Natural killer cell treated with Interleukin-12 subunit alpha and Interleukin-12 subunit beta and Interleukin-15 and Interleukin-18, amount 100 ng/mL, for 72 hours (primary cell): Measurements from ENCODE around the gene SPEM1. TPM values are rescaled to one million over a fixed set of nuclear protein-coding genes. Genes with fewer than 3 reads are reported as not detected.

ENCODE experiments used
- ATAC-seq, 2 donors: fragments of 150-1000 bp; cut with Tn5 transposase in 1 of 2; sonication (Bioruptor Pico), chemical (Tn5 transposase) in 1 of 2; 2 replicates each; pipeline ENCODE4 v1.10.0; 2021
- DNase-seq: peaks from one replicate; pipeline ENCODE4 v3.0.0; 2022; ENCODE audit warnings: low spot score
- H3K27ac Mint-ChIP-seq, 2 donors: 1 replicate in 1 of 2; 2 replicates in 1 of 2; pipeline ENCODE4 v1.8.0; 2022; ENCODE audit warnings: mixed read lengths in 2 of 2, mild to moderate bottlenecking in 1 of 2, moderate library complexity in 1 of 2
- H3K27me3 Mint-ChIP-seq, 2 donors: 1 replicate in 1 of 2; 2 replicates in 1 of 2; pipeline ENCODE4 v1.8.0; 2022; ENCODE audit warnings: mixed read lengths in 2 of 2
- H3K36me3 Mint-ChIP-seq: one replicate; pipeline ENCODE4 v1.8.0; 2022; ENCODE audit warnings: mixed read lengths
- H3K4me1 Mint-ChIP-seq, 2 donors: 1 replicate in 1 of 2; 2 replicates in 1 of 2; pipeline ENCODE4 v1.8.0; 2022; ENCODE audit warnings: low read depth in 2 of 2, mixed read lengths in 2 of 2, mild to moderate bottlenecking in 1 of 2
- H3K4me3 Mint-ChIP-seq: one replicate; pipeline ENCODE4 v1.8.0; 2022; ENCODE audit warnings: mixed read lengths
- H3K9me3 Mint-ChIP-seq: 2 replicates; pipeline ENCODE4 v1.8.0; 2022; ENCODE audit warnings: mixed read lengths
- total RNA-seq, 2 donors: library from RNA; stranded (reverse); gene quantifications; one replicate each; pipeline ENCODE4 v1.2.3, GENCODE V29; 2022

SPEM1 gene
- total RNA-seq, 2 donors from 2014 or later, result not detected

GRCh38 chr17:7436556-7437368 is 16.6 kb downstream of the SPEM1 start:
- no peaks in the 10 kb centered on the region for H3K36me3 Mint-ChIP-seq
- H3K4me1 Mint-ChIP-seq, result peaks cover 32 to 36% of the 10 kb centered on the region in 2 donors
- peak; percentile 86 for DNase-seq
- H3K9me3 Mint-ChIP-seq, result no peaks in the 10 kb centered on the region
- peak overlapping the region; percentile 94 for H3K4me3 Mint-ChIP-seq
- ATAC-seq, result peak; percentile 82 to 83
- H3K27ac Mint-ChIP-seq, result peak overlapping the region in 1 of 2 donors; percentile 86
- peaks cover 13% of the 10 kb centered on the region in 2 donors for H3K27me3 Mint-ChIP-seq

- DNase-seq, result no peak
- Mint-ChIP-seq H3K4me1 (peaks cover 33 to 36% of the 10 kb centered on the region in 2 donors), H3K27ac (peak overlapping the region in 1 of 2 donors; percentile 18), H3K36me3 (no peaks in the 10 kb centered on the region), H3K4me3 (peak overlapping the region; percentile 80), H3K27me3 (peaks cover 18 to 20% of the 10 kb centered on the region in 2 donors), H3K9me3 (no peaks in the 10 kb centered on the region)
- ATAC-seq, result no peak
Measured at GRCh38 chr17:7437369-7437863, 17.3 kb downstream of the SPEM1 start.

- Mint-ChIP-seq H3K4me3 (peak overlapping the region; percentile 80), H3K27me3 (peaks cover 20 to 22% of the 10 kb centered on the region in 2 donors), H3K27ac (peak overlapping the region in 1 of 2 donors; percentile 39), H3K9me3 (no peaks in the 10 kb centered on the region), H3K4me1 (peaks cover 34 to 36% of the 10 kb centered on the region in 2 donors), H3K36me3 (no peaks in the 10 kb centered on the region)
- DNase-seq, result no peak
- no peak for ATAC-seq
Measured at GRCh38 chr17:7437950-7438614, 18.0 kb downstream of the SPEM1 start.

- no peak for ATAC-seq
- peaks cover 28 to 30% of the 10 kb centered on the region in 2 donors for H3K27me3 Mint-ChIP-seq
- peak overlapping the region in 1 of 2 donors; percentile 39 for H3K27ac Mint-ChIP-seq
- H3K36me3 Mint-ChIP-seq, result no peaks in the 10 kb centered on the region
- peak overlapping the region; percentile 50 for H3K4me3 Mint-ChIP-seq
- DNase-seq, result no peak
- H3K9me3 Mint-ChIP-seq, result no peaks in the 10 kb centered on the region
- H3K4me1 Mint-ChIP-seq, result peaks cover 34 to 36% of the 10 kb centered on the region in 2 donors
Measured at GRCh38 chr17:7438656-7439460, 18.7 kb downstream of the SPEM1 start.

- H3K4me3 Mint-ChIP-seq, result peak within 1 kb of the TSS; percentile 82
- H3K4me1 Mint-ChIP-seq, result peaks cover 34 to 36% of the 10 kb centered on the region in 2 donors
- no peaks in the 10 kb centered on the region for H3K9me3 Mint-ChIP-seq
- DNase-seq (no peak), ATAC-seq (no peak)
- H3K27me3 Mint-ChIP-seq, result peaks cover 32 to 33% of the 10 kb centered on the region in 2 donors
- no peaks in the 10 kb centered on the region for H3K36me3 Mint-ChIP-seq
- H3K27ac Mint-ChIP-seq, result peak within 1 kb of the TSS in 1 of 2 donors; percentile 68
Measured at GRCh38 chr17:7439462-7440112, 19.5 kb downstream of the SPEM1 start, which contains the start of gene FGF11. Gene FGF11 (plus strand): TSS chr17:7439512. CDS start chr17:7439621, 109 bp downstream.

GRCh38 chr17:7440113-7440833 is 20.1 kb downstream of the SPEM1 start:
- H3K4me1 Mint-ChIP-seq, result peaks cover 32 to 37% of the 10 kb centered on the region in 2 donors
- no peak for ATAC-seq
- no peaks in the 10 kb centered on the region for H3K36me3 Mint-ChIP-seq
- peak overlapping the region; percentile 82 for H3K4me3 Mint-ChIP-seq
- H3K27ac Mint-ChIP-seq, result peak overlapping the region in 1 of 2 donors; percentile 68
- H3K9me3 Mint-ChIP-seq, result no peaks in the 10 kb centered on the region
- peaks cover 33 to 35% of the 10 kb centered on the region in 2 donors for H3K27me3 Mint-ChIP-seq
- DNase-seq, result no peak

- H3K4me1 Mint-ChIP-seq, result peaks cover 36 to 40% of the 10 kb centered on the region in 2 donors
- H3K36me3 Mint-ChIP-seq, result no peaks in the 10 kb centered on the region
- no peak overlapping the region for H3K27ac Mint-ChIP-seq
- ATAC-seq, result peak in 1 of 2 donors; percentile 46
- DNase-seq, result no peak
- H3K27me3 Mint-ChIP-seq, result peaks cover 38 to 41% of the 10 kb centered on the region in 2 donors
- H3K4me3 Mint-ChIP-seq, result peak overlapping the region; percentile 82
- no peaks in the 10 kb centered on the region for H3K9me3 Mint-ChIP-seq
Measured at GRCh38 chr17:7440834-7441195, 20.7 kb downstream of the SPEM1 start.

GRCh38 chr17:7441266-7441665 is 21.1 kb downstream of the SPEM1 start:
- no peak overlapping the region for H3K4me3 Mint-ChIP-seq
- no peaks in the 10 kb centered on the region for H3K9me3 Mint-ChIP-seq
- H3K36me3 Mint-ChIP-seq, result no peaks in the 10 kb centered on the region
- H3K27me3 Mint-ChIP-seq, result peaks cover 43% of the 10 kb centered on the region in 2 donors
- no peak overlapping the region for H3K27ac Mint-ChIP-seq
- no peak for DNase-seq
- peaks cover 36 to 38% of the 10 kb centered on the region in 2 donors for H3K4me1 Mint-ChIP-seq
- no peak for ATAC-seq

GRCh38 chr17:7442142-7442541 is 22.0 kb downstream of the SPEM1 start:
- H3K36me3 Mint-ChIP-seq, result no peaks in the 10 kb centered on the region
- H3K27ac Mint-ChIP-seq, result no peak overlapping the region
- ATAC-seq (no peak), DNase-seq (no peak)
- H3K4me3 Mint-ChIP-seq, result no peak overlapping the region
- peaks cover 46 to 48% of the 10 kb centered on the region in 2 donors for H3K27me3 Mint-ChIP-seq
- no peaks in the 10 kb centered on the region for H3K9me3 Mint-ChIP-seq
- H3K4me1 Mint-ChIP-seq, result peaks cover 32 to 38% of the 10 kb centered on the region in 2 donors

- no peaks in the 10 kb centered on the region for H3K9me3 Mint-ChIP-seq
Measured at GRCh38 chr17:7443499-7444485, 23.7 kb downstream of the SPEM1 start.

GRCh38 chr17:7444682-7445618 is 24.8 kb downstream of the SPEM1 start, which contains the start of gene CHRNB1:
Gene CHRNB1 (plus strand): TSS chr17:7445061. CDS start chr17:7445128, 67 bp downstream.
- no peaks in the 10 kb centered on the region for H3K9me3 Mint-ChIP-seq
- peaks cover 16 to 26% of the 10 kb centered on the region in 2 donors for H3K4me1 Mint-ChIP-seq
- H3K4me3 Mint-ChIP-seq, result peak within 1 kb of the TSS; percentile 79
- no peaks in the 10 kb centered on the region for H3K36me3 Mint-ChIP-seq
- no peak within 1 kb of the TSS for H3K27ac Mint-ChIP-seq
- H3K27me3 Mint-ChIP-seq, result peaks cover 48 to 50% of the 10 kb centered on the region in 2 donors
- DNase-seq (peak; percentile 72), ATAC-seq (peak; percentile 74 to 86)

More at GRCh38 chr17:7443499-7444485, 23.7 kb downstream of the SPEM1 start:
- Mint-ChIP-seq H3K27ac (no peak overlapping the region), H3K36me3 (no peaks in the 10 kb centered on the region), H3K4me1 (peaks cover 22 to 33% of the 10 kb centered on the region in 2 donors), H3K27me3 (peaks cover 51 to 54% of the 10 kb centered on the region in 2 donors), H3K4me3 (no peak overlapping the region)
- no peak for ATAC-seq
- no peak for DNase-seq
